Stimulated activated CD8-positive, alpha-beta memory T cell treated with anti-CD3 and anti-CD28 coated beads, Interleukin-12 subunit alpha, Interleukin-12 subunit beta, amount 100 ng/mL, for 24 hours (primary cell): ENCODE results near the gene CGNL1.

Source experiments
- DNase-seq: peaks from one replicate; pipeline ENCODE4 v3.0.0-alpha.2; 2020; ENCODE audit errors: extremely low read depth

The CGNL1 gene

GRCh38 chr15:57375827-57376695 lies at the start of gene CGNL1:
Gene CGNL1 (plus strand): TSS chr15:57376505. CDS start chr15:57438000, 61,495 bp downstream.
- DNase-seq: no peak

GRCh38 chr15:57327985-57328471 lies 48.3 kb upstream of the CGNL1 start:
- DNase-seq: no peak

GRCh38 chr15:57328479-57328878 lies 47.8 kb upstream of the CGNL1 start:
- no peak for DNase-seq

GRCh38 chr15:57328897-57329296 lies 47.4 kb upstream of the CGNL1 start:
- DNase-seq: no peak

GRCh38 chr15:57329582-57330367 lies 46.5 kb upstream of the CGNL1 start:
- no peak for DNase-seq

- no peak for DNase-seq
Observed at GRCh38 chr15:57330619-57331340, 45.5 kb upstream of the CGNL1 start.

GRCh38 chr15:57332326-57332725 lies 44.0 kb upstream of the CGNL1 start:
- DNase-seq: no peak

GRCh38 chr15:57333487-57333886 lies 42.8 kb upstream of the CGNL1 start:
- DNase-seq: no peak

- DNase-seq: no peak
Observed at GRCh38 chr15:57334257-57334656, 42.0 kb upstream of the CGNL1 start.

GRCh38 chr15:57335293-57335715 lies 41.0 kb upstream of the CGNL1 start:
- DNase-seq: no peak

GRCh38 chr15:57335719-57336118 lies 40.6 kb upstream of the CGNL1 start:
- DNase-seq: no peak

- no peak for DNase-seq
Observed at GRCh38 chr15:57337868-57338411, 38.4 kb upstream of the CGNL1 start.

- DNase-seq: no peak
Observed at GRCh38 chr15:57339321-57339720, 37.0 kb upstream of the CGNL1 start.

GRCh38 chr15:57340682-57341259 lies 35.5 kb upstream of the CGNL1 start:
- DNase-seq: no peak

GRCh38 chr15:57343048-57343447 lies 33.3 kb upstream of the CGNL1 start:
- no peak for DNase-seq

GRCh38 chr15:57343498-57343897 lies 32.8 kb upstream of the CGNL1 start:
- no peak for DNase-seq

- DNase-seq: no peak
Observed at GRCh38 chr15:57344282-57344681, 32.0 kb upstream of the CGNL1 start.

GRCh38 chr15:57345584-57345983 lies 30.7 kb upstream of the CGNL1 start:
- DNase-seq: no peak

GRCh38 chr15:57348081-57348480 lies 28.2 kb upstream of the CGNL1 start:
- DNase-seq: no peak

- DNase-seq: no peak
Observed at GRCh38 chr15:57352535-57353316, 23.6 kb upstream of the CGNL1 start.
